GM19467 (cell line): ENCODE data around the gene CD200.
"Not testable (repeated sequence)": the region's sequence is repeated elsewhere in the genome, so short reads cannot be mapped to it uniquely, and the experiment has no call there.

Experiments used
- ATAC-seq: cut with Tn5 transposase; IDR thresholded peaks from one replicate; pipeline ENCODE4 v1.9.1; 2021; ENCODE audit warnings: mild to moderate bottlenecking, moderate library complexity; ENCODE audit not compliant: unreplicated experiment

CD200 gene

GRCh38 chr3:112355307-112355687 is 22.3 kb downstream of the CD200 start:
- no peak for ATAC-seq

- no peak for ATAC-seq
Measured at GRCh38 chr3:112357930-112358780, 25.2 kb downstream of the CD200 start.

- ATAC-seq = no peak
Measured at GRCh38 chr3:112360561-112360960, 27.6 kb downstream of the CD200 start.

DNA sequence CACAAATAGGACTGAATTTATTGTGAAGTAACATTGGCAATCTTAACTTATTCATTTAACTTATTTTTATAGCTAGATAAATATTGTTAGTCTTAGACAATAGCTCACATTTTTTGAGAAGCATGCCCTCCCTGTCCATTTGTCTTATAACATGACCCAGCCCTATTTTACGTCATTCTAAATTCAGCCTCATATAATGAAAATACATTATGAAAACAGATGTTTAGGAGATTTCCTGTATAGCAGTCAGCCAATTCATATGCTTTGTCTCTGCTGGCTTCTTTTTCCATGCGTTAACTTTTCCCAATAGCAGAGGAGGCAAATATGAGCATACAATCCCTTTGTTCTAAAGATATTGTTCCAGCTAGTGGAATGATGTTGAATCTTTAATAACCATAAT is 29.3 kb downstream of the CD200 start:
- ATAC-seq = no peak

DNA sequence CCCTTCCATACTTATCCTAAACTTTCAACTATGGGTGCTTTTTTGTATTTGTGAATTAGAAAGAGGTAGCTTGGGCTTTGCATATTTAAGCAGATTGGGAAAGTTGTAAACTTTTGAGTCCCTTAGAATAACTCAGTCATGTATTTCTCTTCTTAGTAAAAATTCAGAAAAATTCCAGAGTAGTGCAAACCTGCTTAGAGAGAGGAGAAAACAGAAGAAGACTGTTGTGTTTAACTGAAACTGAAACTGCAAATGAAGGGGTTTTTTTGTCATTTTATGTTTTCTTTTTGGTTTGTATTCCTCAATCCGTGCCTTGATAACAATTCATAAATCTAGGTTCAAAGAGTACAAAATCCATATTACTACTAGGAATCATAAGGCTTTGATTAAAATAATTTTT is 31.3 kb downstream of the CD200 start:
- no peak for ATAC-seq

GRCh38 chr3:112365035-112365434 is 32.1 kb downstream of the CD200 start:
- no peak for ATAC-seq

DNA sequence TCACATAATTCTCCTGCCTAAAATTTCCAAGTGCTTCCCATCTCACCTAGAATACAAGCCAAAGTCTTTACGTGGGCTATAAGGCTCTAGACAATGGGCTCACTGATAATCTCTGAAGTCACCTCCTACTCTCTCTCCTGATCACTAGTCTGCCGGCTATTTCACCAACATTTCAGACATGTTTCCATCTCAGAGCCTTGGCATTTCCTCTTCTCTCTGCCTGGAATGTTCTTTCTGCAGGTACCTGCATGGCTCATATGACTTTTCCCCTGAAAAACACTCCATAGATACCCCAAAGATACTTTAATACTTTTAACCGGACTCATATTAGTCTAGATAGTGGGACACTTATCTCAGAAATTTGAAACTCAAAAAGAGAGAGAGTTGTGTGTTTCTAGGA is 32.7 kb downstream of the CD200 start:
- no peak for ATAC-seq

DNA sequence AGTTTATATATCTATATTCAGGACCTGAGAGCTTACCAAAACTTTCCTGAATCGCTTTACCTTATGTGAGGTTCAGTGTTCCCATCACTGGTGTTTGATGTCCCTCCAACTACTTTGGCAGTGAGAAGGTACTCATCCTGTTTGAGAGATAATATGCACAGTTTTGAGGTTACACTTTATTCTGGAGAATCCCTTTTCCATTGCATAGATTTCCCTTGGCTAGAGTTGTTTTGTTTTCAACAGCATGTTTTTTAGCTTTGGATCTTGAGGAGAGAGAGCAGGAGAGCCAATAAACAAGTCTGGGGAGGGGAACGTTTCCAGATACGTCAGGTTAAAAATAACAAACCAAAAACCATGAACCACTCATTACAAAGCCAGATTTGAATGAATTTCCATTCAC is 33.6 kb downstream of the CD200 start:
- no peak for ATAC-seq

DNA sequence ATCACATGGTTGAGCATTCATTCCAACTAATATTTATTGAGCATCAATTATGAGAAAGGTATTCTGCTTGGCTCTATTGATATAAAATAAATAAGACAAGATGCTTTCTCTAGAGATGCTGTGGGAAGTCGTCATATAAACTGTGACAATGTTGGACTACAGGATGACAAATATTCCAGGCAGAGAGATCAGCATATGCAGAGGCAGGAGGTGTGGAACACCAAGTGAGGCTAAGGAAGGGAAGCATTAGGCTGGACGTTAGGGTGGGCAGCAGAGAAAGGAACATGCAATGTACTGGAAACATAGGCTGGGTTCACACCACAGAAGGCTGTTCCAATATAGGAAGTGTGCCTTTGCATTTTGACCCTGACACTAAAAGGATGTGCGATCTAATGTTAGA is 38.6 kb downstream of the CD200 start:
- no peak for ATAC-seq

DNA sequence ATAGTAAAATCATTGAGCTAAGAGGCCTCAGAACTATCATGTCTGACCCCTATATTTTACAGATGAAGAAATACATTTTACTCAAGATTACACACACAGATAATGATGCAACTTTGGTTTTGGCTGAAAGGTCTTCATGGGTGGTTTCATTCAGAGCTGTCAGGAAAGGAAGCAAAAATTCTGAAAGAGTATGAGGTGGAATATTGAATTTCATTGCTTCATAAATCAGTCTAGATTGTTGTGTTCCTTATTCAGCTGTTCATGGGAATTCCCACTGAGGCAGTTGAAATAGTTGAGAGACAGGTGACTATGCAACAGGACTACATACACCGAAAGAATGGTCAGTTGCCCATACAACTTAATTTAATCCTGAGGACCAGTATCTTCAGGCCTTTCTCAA is 39.4 kb downstream of the CD200 start:
- no peak for ATAC-seq

GRCh38 chr3:112373476-112373875 is 40.5 kb downstream of the CD200 start:
- no peak for ATAC-seq

DNA sequence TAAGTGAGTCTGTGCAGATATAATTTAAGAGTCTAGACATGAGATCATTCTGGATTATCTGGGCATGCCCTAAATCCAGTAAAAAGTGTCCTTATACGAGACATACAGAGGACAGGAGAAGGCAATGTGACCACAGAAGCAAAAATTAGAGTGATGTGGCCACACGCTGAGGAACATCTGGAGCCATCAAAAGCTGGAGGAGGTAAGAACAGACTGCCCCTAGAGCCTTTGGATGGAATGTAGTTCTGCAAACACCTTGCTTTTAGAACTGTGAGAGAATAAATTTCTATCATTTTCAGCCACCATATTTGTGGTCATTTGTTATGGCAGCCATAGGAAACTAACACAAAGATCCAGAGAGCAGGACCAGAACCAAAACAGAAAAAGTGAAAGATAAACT is 41.0 kb downstream of the CD200 start:
- no peak for ATAC-seq

DNA sequence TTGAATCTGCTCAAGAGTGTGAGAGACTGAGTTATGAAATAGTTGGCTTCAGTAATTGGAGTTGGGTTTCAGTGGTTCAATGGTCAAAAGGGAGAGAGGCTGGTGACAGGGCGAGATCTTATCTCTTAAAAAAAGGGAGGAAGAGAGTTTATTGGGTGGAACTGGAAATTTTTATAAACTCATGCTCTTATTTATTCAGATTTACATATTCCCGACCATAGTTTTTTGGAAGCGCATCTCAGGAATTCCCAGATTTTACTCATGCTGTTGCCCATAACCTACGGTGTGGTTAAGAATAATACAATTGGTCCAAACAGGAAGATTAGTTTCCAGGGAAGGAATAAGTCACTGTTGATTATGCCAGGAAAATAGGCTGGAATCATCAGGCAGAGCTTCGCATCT is 41.4 kb downstream of the CD200 start:
- no peak for ATAC-seq

- no peak for ATAC-seq
Measured at GRCh38 chr3:112375117-112375516, 42.2 kb downstream of the CD200 start.

- no peak for ATAC-seq
Measured at GRCh38 chr3:112376241-112376911, 43.4 kb downstream of the CD200 start.

GRCh38 chr3:112376992-112377391 is 44.0 kb downstream of the CD200 start:
- no peak for ATAC-seq

DNA sequence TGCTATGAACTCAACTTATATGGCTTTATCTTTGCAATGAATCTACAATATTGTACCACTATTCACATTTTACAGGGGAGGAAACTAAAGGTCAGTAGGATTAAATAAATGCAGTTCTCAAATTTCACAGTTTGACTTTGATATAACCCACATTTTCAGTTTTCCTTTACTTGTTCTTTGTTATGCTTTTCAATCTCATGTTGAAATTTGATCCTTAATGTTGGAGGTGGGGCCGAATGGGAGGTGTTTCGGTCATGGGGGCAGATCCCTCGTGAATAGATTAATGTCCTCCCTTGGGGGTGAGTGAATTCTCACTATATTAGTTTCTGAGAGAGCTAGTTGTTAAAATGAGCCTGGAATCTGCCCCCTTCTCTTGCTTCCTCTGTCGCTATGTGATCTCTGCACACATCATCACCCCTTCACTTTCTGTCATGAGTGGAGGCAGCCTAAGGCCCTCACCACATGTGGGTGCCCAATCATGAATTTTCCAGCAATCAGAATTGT is 44.7 kb downstream of the CD200 start:
- ATAC-seq = no peak

- not testable (repeated sequence) for ATAC-seq
Measured at GRCh38 chr3:112378347-112378746, 45.4 kb downstream of the CD200 start.

DNA sequence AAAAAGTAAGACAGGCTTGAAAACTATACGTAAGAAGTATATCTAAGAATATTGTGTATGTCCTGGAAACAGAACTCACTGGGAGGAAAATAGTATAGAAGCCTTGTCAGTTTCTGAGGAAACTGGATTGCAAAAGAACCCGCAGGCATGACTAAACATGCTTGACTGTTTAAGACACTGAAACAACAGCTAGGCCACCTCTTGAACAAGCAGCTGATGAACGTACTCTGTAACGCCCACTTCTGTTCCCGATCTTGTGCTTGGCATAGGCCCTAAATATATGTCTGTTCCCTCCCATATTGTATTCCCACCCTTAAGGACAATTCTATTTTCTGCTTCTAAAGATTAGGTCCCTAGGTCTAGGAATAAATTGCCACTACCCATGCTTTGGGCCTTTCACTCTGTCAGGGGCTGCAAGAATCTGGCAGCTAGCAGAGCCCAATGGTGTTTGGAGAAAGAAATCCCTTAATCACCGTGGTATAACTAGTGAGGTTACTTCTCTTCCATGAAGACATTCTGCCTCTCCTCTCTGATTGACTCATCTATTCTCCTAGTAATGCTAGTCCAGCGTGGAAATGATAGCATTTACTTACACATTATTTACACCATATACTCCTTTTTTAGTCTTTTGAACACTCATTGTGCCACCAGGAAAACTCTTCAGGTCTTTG is 46.2 kb downstream of the CD200 start:
- no peak for ATAC-seq

DNA sequence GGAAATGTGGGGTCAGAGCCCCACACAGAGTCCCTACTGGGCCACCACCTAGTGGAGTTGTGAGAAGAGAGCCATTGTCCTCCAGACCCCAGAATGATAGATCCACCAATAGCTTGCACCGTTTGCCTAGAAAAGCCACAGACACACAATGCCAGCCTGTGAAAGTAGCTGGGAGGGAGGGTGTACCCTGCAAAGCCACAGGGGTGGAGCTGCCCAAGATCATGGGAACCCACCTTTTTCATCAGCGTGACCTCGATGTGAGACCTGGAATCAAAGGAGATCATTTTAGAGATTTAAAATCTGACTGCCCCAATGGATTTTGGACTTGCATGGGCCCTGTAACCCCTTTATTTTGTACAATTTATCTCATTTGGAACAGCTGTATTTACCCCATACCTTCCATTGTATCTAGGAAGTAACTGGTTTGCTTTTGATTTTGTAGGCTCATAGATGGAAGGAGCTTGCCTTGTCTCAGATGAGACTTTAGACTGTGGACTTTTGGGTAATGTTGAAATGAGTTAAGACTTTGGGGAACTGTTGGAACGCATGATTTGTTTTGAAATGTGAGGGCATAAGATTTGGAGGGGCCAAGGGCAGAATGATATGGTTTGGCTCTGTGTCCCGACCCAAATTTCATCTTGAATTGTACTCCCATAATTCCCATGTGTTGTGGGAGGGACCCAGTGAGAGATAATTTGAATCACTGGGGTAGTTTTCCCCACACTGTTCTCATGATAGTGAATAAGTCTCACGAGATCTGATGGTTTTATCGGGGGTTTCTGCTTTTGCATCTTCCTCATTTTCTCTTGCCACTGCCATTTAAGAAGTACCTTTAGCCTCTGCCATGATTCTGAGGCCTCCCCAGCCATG is 49.0 kb downstream of the CD200 start:
- ATAC-seq = no peak
